DMS79 treated with DMSO at 0.1 percent for 48 hours (cell line): ENCODE measurements around the gene RNPS1.

Experiments
- DNase-seq: peaks from one replicate; lab custom pipeline; 2025; lab: John Stamatoyannopoulos, UW

RNPS1 gene

GRCh38 chr16:2213817-2214718 lies 53.9 kb downstream of the RNPS1 start:
- DNase-seq = no peak

GRCh38 chr16:2212362-2213324 lies 55.3 kb downstream of the RNPS1 start:
- DNase-seq = no peak

GRCh38 chr16:2211923-2212347 lies 56.0 kb downstream of the RNPS1 start:
- no peak for DNase-seq

GRCh38 chr16:2210386-2211365 lies 57.2 kb downstream of the RNPS1 start, which contains the start of gene BRICD5:
Gene BRICD5 (minus strand): TSS chr16:2210863. CDS start chr16:2210833, 30 bp downstream.
- no peak for DNase-seq

GRCh38 chr16:2210009-2210332 lies 58.0 kb downstream of the RNPS1 start:
- DNase-seq = no peak

GRCh38 chr16:2209258-2210008 lies 58.5 kb downstream of the RNPS1 start:
- no peak for DNase-seq

GRCh38 chr16:2208772-2209171 lies 59.2 kb downstream of the RNPS1 start:
- DNase-seq = no peak

GRCh38 chr16:2208308-2208707 lies 59.6 kb downstream of the RNPS1 start:
- no peak for DNase-seq

- no peak for DNase-seq
Observed at GRCh38 chr16:2207872-2208271, 60.1 kb downstream of the RNPS1 start.

GRCh38 chr16:2206780-2207433 lies 61.0 kb downstream of the RNPS1 start:
- DNase-seq = no peak

GRCh38 chr16:2206420-2206779 lies 61.5 kb downstream of the RNPS1 start:
- DNase-seq = no peak

GRCh38 chr16:2205967-2206313 lies 62.0 kb downstream of the RNPS1 start:
- DNase-seq = no peak

GRCh38 chr16:2205104-2205966 lies 62.6 kb downstream of the RNPS1 start, which contains the start of gene MLST8:
Gene MLST8 (plus strand): TSS chr16:2205454. CDS start chr16:2206086, 632 bp downstream.
- peak; percentile 65 for DNase-seq

- no peak for DNase-seq
Observed at GRCh38 chr16:2204416-2205103, 63.4 kb downstream of the RNPS1 start.
